Hematopoietic multipotent progenitor cell treated with erythropoietin and hydrocortisone succinate and interleukin-3 and kit ligand, for 17 days (in vitro differentiated cells): ENCODE measurements around the gene RMRP.
"Not testable (repeated sequence)": the region's sequence is repeated elsewhere in the genome, so short reads cannot be mapped to it uniquely, and the experiment has no call there.

Experiments
- DNase-seq: peaks from one replicate; pipeline ENCODE4 v3.0.0-alpha.2; 2015; ENCODE audit warnings: low spot score

Gene RMRP

GRCh38 chr9:35641478-35641877 lies 16.3 kb downstream of the RMRP start:
- DNase-seq = not testable (repeated sequence)

GRCh38 chr9:35640431-35640830 lies 17.4 kb downstream of the RMRP start:
- DNase-seq = not testable (repeated sequence)

GRCh38 chr9:35639631-35640030 lies 18.2 kb downstream of the RMRP start:
- DNase-seq = no peak

- DNase-seq = not testable (repeated sequence)
Observed at GRCh38 chr9:35639225-35639624, 18.6 kb downstream of the RMRP start.

- not testable (repeated sequence) for DNase-seq
Observed at GRCh38 chr9:35638751-35639150, 19.1 kb downstream of the RMRP start.

- DNase-seq = not testable (repeated sequence)
Observed at GRCh38 chr9:35637427-35637955, 20.3 kb downstream of the RMRP start.

- DNase-seq = not testable (repeated sequence)
Observed at GRCh38 chr9:35636877-35637246, 21.0 kb downstream of the RMRP start.

GRCh38 chr9:35636135-35636876 lies 21.5 kb downstream of the RMRP start:
- DNase-seq = no peak

GRCh38 chr9:35635730-35636129 lies 22.1 kb downstream of the RMRP start:
- no peak for DNase-seq

GRCh38 chr9:35629597-35629996 lies 28.2 kb downstream of the RMRP start:
- no peak for DNase-seq

GRCh38 chr9:35628389-35628991 lies 29.3 kb downstream of the RMRP start:
- DNase-seq = no peak

GRCh38 chr9:35627575-35627974 lies 30.2 kb downstream of the RMRP start:
- no peak for DNase-seq

- no peak for DNase-seq
Observed at GRCh38 chr9:35619800-35620158, 38.0 kb downstream of the RMRP start.

GRCh38 chr9:35618854-35619799 lies 38.7 kb downstream of the RMRP start:
- no peak for DNase-seq

- no peak for DNase-seq
Observed at GRCh38 chr9:35618325-35618727, 39.5 kb downstream of the RMRP start, which contains the start of gene CD72. Gene CD72 (minus strand): TSS chr9:35618413. CDS start chr9:35618303, 110 bp downstream.

GRCh38 chr9:35617548-35617947 lies 40.3 kb downstream of the RMRP start:
- DNase-seq = no peak

GRCh38 chr9:35616681-35617459 lies 40.9 kb downstream of the RMRP start:
- DNase-seq = no peak

- no peak for DNase-seq
Observed at GRCh38 chr9:35615981-35616680, 41.7 kb downstream of the RMRP start.

GRCh38 chr9:35612843-35613242 lies 45.0 kb downstream of the RMRP start:
- no peak for DNase-seq

- DNase-seq = not testable (repeated sequence)
Observed at GRCh38 chr9:35612066-35612465, 45.8 kb downstream of the RMRP start.

GRCh38 chr9:35611230-35611797 lies 46.5 kb downstream of the RMRP start:
- peak; percentile 37 for DNase-seq
